Astrocyte (in vitro differentiated cells and primary cell): ENCODE measurements around the gene SMARCD1.

Experiments
- CTCF ChIP-seq: IDR thresholded peaks from 2 replicates; pipeline ENCODE4 v1.5.1; 2011; ENCODE audit warnings: low read depth, mild to moderate bottlenecking, inconsistent platforms, low read length, moderate library complexity; ENCODE audit not compliant: insufficient read depth
- EZH2 ChIP-seq: IDR thresholded peaks from 2 replicates; pipeline ENCODE4 v1.6.1; 2012; ENCODE audit warnings: mild to moderate bottlenecking, low read length, inconsistent platforms; ENCODE audit not compliant: insufficient read depth

- TF ChIP-seq CTCF (no peak), EZH2 (no peak)
Observed at GRCh38 chr12:50086148-50086547, 1.0 kb downstream of the SMARCD1 start.
